Loucy (cell line): ENCODE results near the gene ARHGEF12.

Experiments used
- EZH2phosphoT487 ChIP-seq: fragments of 200-600 bp; IDR thresholded peaks from 2 replicates; pipeline ENCODE4 v1.6.1; 2018; ENCODE audit warnings: antibody characterized with exemption, mild to moderate bottlenecking, moderate library complexity, borderline replicate concordance
- TF ChIP-seq, protein P1 (sequence below): fragments of 200-600 bp; sonication (generic); conservative IDR thresholded peaks from 2 replicates; pipeline ENCODE4 v1.5.1; 2014; ENCODE audit warnings: mild to moderate bottlenecking, antibody characterized with exemption, low read length

DNA sequence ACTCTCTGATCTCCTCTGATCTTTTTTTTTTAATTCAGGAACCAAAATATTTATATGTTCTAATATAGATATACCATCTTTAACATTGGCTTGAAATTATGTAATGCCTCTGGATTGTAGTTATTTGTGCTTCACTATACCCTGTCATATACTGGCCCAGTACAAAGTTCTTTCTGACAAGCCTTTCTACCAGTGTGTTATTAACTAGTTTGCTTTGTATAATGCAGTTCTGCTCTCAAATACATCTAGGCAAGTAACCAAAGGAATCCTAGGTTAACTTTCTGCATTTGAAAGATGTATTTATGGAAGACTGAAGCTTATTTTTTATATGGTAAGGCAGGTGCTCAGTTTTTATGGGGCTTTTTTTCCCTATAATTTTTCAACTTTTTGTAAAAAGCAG, 36.1 kb downstream of the ARHGEF12 start:
- TF ChIP-seq, protein P1, sequence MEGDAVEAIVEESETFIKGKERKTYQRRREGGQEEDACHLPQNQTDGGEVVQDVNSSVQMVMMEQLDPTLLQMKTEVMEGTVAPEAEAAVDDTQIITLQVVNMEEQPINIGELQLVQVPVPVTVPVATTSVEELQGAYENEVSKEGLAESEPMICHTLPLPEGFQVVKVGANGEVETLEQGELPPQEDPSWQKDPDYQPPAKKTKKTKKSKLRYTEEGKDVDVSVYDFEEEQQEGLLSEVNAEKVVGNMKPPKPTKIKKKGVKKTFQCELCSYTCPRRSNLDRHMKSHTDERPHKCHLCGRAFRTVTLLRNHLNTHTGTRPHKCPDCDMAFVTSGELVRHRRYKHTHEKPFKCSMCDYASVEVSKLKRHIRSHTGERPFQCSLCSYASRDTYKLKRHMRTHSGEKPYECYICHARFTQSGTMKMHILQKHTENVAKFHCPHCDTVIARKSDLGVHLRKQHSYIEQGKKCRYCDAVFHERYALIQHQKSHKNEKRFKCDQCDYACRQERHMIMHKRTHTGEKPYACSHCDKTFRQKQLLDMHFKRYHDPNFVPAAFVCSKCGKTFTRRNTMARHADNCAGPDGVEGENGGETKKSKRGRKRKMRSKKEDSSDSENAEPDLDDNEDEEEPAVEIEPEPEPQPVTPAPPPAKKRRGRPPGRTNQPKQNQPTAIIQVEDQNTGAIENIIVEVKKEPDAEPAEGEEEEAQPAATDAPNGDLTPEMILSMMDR = no peak
- no peak for TF ChIP-seq EZH2phosphoT487
